Lung (tissue), 12 donors: Measurements from ENCODE around the gene HMX3. TPM values are rescaled to one million over a fixed set of nuclear protein-coding genes. Genes with fewer than 3 reads are reported as not detected.

Experiments
- ATAC-seq: fragments of 200-7000 bp; cut with Tn5 transposase; one replicate; pipeline ENCODE4 v1.9.1; 2020; ENCODE audit warnings: moderate number of reproducible peaks; ENCODE audit not compliant: insufficient read depth, low FRiP score
- DNase-seq, 3 donors: peaks; one replicate each; pipeline ENCODE4 v3.0.0-alpha.2; 2013 to 2017
- H3K27ac ChIP-seq, 2 donors: one replicate each; pipeline ENCODE4 v1.5.1; 2013; ENCODE audit warnings: mild to moderate bottlenecking in 2 of 2, moderate library complexity in 2 of 2, control low read depth in 1 of 2, inconsistent platforms in 1 of 2, low read depth in 1 of 2, low read length in 1 of 2
- H3K27me3 ChIP-seq, 3 donors: one replicate each; pipeline ENCODE4 v1.5.1; 2013; ENCODE audit warnings: low read length in 2 of 3; ENCODE audit not compliant: control insufficient read depth in 3 of 3, insufficient read depth in 3 of 3
- H3K36me3 ChIP-seq, 4 donors: one replicate each; pipeline ENCODE4 v1.5.1; 2013; ENCODE audit warnings: low read length in 4 of 4, mild to moderate bottlenecking in 1 of 4, moderate library complexity in 1 of 4; ENCODE audit not compliant: control insufficient read depth in 4 of 4, insufficient read depth in 4 of 4
- H3K4me1 ChIP-seq, 5 donors: one replicate each; pipeline ENCODE4 v1.5.1; 2013; ENCODE audit warnings: low read length in 5 of 5, mild to moderate bottlenecking in 2 of 5, moderate library complexity in 1 of 5; ENCODE audit not compliant: control insufficient read depth in 5 of 5, insufficient read depth in 5 of 5
- H3K4me3 ChIP-seq: one replicate; pipeline ENCODE4 v1.5.1; 2013; ENCODE audit warnings: mild to moderate bottlenecking, control low read depth, moderate library complexity
- H3K9ac ChIP-seq, 2 donors: one replicate each; pipeline ENCODE4 v1.5.1; 2013; ENCODE audit warnings: low read length in 2 of 2, control low read depth in 1 of 2; ENCODE audit not compliant: insufficient read depth in 1 of 2
- H3K9me3 ChIP-seq, 4 donors: one replicate each; pipeline ENCODE4 v1.5.1; 2013; ENCODE audit warnings: low read length in 3 of 4, mild to moderate bottlenecking in 1 of 4, moderate library complexity in 1 of 4; ENCODE audit not compliant: control insufficient read depth in 4 of 4, insufficient read depth in 3 of 4
- CTCF ChIP-seq: IDR thresholded peaks from 2 replicates; pipeline ENCODE4 v1.5.1; 2012; ENCODE audit warnings: mild to moderate bottlenecking; ENCODE audit errors: control extremely low read depth, extremely low read depth
- WGBS, 2 donors: extraction: QIAGEN DNeasy Blood & Tissue Kit; methylation state at CpG; one replicate each; pipeline ENCODE4 v1.1.7; 2013; 5-methylcytosine and 5-hydroxymethylcytosine counted together
- polyA plus RNA-seq, 2 donors: library from polyadenylated mRNA; stranded (reverse); fragments of 200-250 nt; gene quantifications; one replicate each; pipeline ENCODE4 v1.2.1, GENCODE V29; 2013
- total RNA-seq, 2 donors: library from RNA; depleted of rRNA in 1 of 2; stranded (reverse); fragments of >200 nt in 1 of 2; gene quantifications; one replicate each; pipeline ENCODE4 v1.2.1, GENCODE V29; 2014 to 2021
- donor health status: control.
- donor health status: control.
- donor health status: Bipolar disorder and iron deficiency.
- donor health status: healthy.
- donor health status: DM: yes; HTN: yes; CAD: no.

Gene HMX3
- total and polyA plus RNA-seq, 4 donors: not detected

- no peak for TF ChIP-seq CTCF
- Histone ChIP-seq H3K27ac (no peak overlapping the region), H3K27me3 (peaks cover 11 to 87% (median 77%) of the 10 kb centered on the region in 3 donors), H3K4me1 (peaks cover 0 to 9% (median 4%) of the 10 kb centered on the region in 5 donors), H3K9me3 (peaks cover 0 to 9% (median 0%) of the 10 kb centered on the region in 4 donors), H3K4me3 (no peak overlapping the region), H3K9ac (no peak overlapping the region), H3K36me3 (no peaks in the 10 kb centered on the region)
- DNase-seq: no peak
- no peak for ATAC-seq
- WGBS, 2 donors: 63 to 81% methylated on average over 4 of the region's 4 CpGs
Measured at GRCh38 chr10:123129618-123130271, 6.0 kb upstream of the HMX3 start.

GRCh38 chr10:123132576-123133477, 2.9 kb upstream of the HMX3 start:
- Histone ChIP-seq H3K9me3 (peaks cover 0 to 7% (median 0%) of the 10 kb centered on the region in 4 donors), H3K4me3 (no peak overlapping the region), H3K4me1 (peaks cover 0 to 33% (median 4%) of the 10 kb centered on the region in 5 donors), H3K27me3 (peaks cover 23 to 82% (median 79%) of the 10 kb centered on the region in 3 donors), H3K27ac (no peak overlapping the region), H3K36me3 (no peaks in the 10 kb centered on the region), H3K9ac (no peak overlapping the region)
- DNase-seq (peak; percentile 89 to 92 (median 90)), ATAC-seq (peak; percentile 85)
- TF ChIP-seq CTCF: peak; percentile 81
- WGBS, 2 donors: 1 to 2% methylated on average over 48 of the region's 48 CpGs

- Histone ChIP-seq H3K9ac (no peak overlapping the region), H3K9me3 (peaks cover 0 to 3% (median 0%) of the 10 kb centered on the region in 4 donors), H3K36me3 (no peaks in the 10 kb centered on the region), H3K4me1 (peaks cover 0 to 33% (median 4%) of the 10 kb centered on the region in 5 donors), H3K27me3 (peaks cover 21 to 84% (median 79%) of the 10 kb centered on the region in 3 donors), H3K4me3 (no peak overlapping the region), H3K27ac (no peak overlapping the region)
- DNase-seq (no peak), ATAC-seq (no peak)
- 6 to 7% methylated on average over 40 of the region's 40 CpGs for WGBS, 2 donors
- TF ChIP-seq CTCF: no peak
Measured at GRCh38 chr10:123133541-123134342, 2.0 kb upstream of the HMX3 start.
